Measurements from ENCODE around the gene FAM118B. TPM values are rescaled to one million over a fixed set of nuclear protein-coding genes. Genes with fewer than 3 reads are reported as not detected.

FAM118B gene
- total RNA-seq, 1 donor from 2014 or later, result 11.7 TPM

GRCh38 chr11:126169291-126169690 lies 42.3 kb upstream of the FAM118B start:
- H3K4me1 Mint-ChIP-seq, result no peaks in the 10 kb centered on the region
- no peak overlapping the region for H3K27ac Mint-ChIP-seq
- H3K36me3 Mint-ChIP-seq (ENCODE audit: low read depth), result no peaks in the 10 kb centered on the region
- ATAC-seq (ENCODE audit: low read depth) (no peak), DNase-seq (no peak)
- no peak overlapping the region for H3K4me3 Mint-ChIP-seq
- ChIA-PET POLR2A (no interaction called here), CTCF (no interaction called here)
- intact Hi-C loops (cut with micrococcal nuclease), result no loop called here
- no peak for TF ChIP-seq CTCF (IDR thresholded peaks at IDR 0.05)
- H3K27me3 Mint-ChIP-seq, result peaks cover 6% of the 10 kb centered on the region
- no peaks in the 10 kb centered on the region for H3K9me3 Mint-ChIP-seq

- H3K27ac Mint-ChIP-seq, result no peak overlapping the region
- H3K4me1 Mint-ChIP-seq, result no peaks in the 10 kb centered on the region
- H3K27me3 Mint-ChIP-seq, result peaks cover 4% of the 10 kb centered on the region
- DNase-seq (no peak), ATAC-seq (ENCODE audit: low read depth) (no peak)
- POLR2A ChIA-PET, result no interaction called here
- no peaks in the 10 kb centered on the region for H3K36me3 Mint-ChIP-seq (ENCODE audit: low read depth)
- H3K4me3 Mint-ChIP-seq, result no peak overlapping the region
- intact Hi-C loops (cut with micrococcal nuclease), result no loop called here
- no peaks in the 10 kb centered on the region for H3K9me3 Mint-ChIP-seq
- no peak for TF ChIP-seq CTCF (IDR thresholded peaks at IDR 0.05)
- CTCF ChIA-PET, result no interaction called here
These were observed 39.0 kb upstream of the FAM118B start for GRCh38 chr11:126172596-126173038.

GRCh38 chr11:126173257-126173656 lies 38.3 kb upstream of the FAM118B start:
- intact Hi-C loops (cut with micrococcal nuclease), result no loop called here
- POLR2A ChIA-PET, result no interaction called here
- Mint-ChIP-seq H3K27ac (no peak overlapping the region), H3K4me1 (no peaks in the 10 kb centered on the region), H3K9me3 (no peaks in the 10 kb centered on the region), H3K4me3 (no peak overlapping the region), H3K36me3 (ENCODE audit: low read depth) (no peaks in the 10 kb centered on the region), H3K27me3 (peaks cover 4% of the 10 kb centered on the region)
- CTCF ChIA-PET, result no interaction called here
- ATAC-seq (ENCODE audit: low read depth), result no peak
- no peak for TF ChIP-seq CTCF (IDR thresholded peaks at IDR 0.05)
- no peak for DNase-seq

- Mint-ChIP-seq H3K27me3 (peaks cover 4% of the 10 kb centered on the region), H3K9me3 (no peaks in the 10 kb centered on the region), H3K27ac (no peak overlapping the region), H3K4me1 (no peaks in the 10 kb centered on the region), H3K36me3 (ENCODE audit: low read depth) (no peaks in the 10 kb centered on the region), H3K4me3 (no peak overlapping the region)
- intact Hi-C loops (cut with micrococcal nuclease), result no loop called here
- DNase-seq (no peak), ATAC-seq (ENCODE audit: low read depth) (no peak)
- ChIA-PET POLR2A (no interaction called here), CTCF (no interaction called here)
- no peak for TF ChIP-seq CTCF (IDR thresholded peaks at IDR 0.05)
These were observed 36.8 kb upstream of the FAM118B start for GRCh38 chr11:126174816-126175215.

- Mint-ChIP-seq H3K9me3 (no peaks in the 10 kb centered on the region), H3K4me3 (no peak overlapping the region), H3K27me3 (peaks cover 4% of the 10 kb centered on the region), H3K4me1 (no peaks in the 10 kb centered on the region), H3K36me3 (ENCODE audit: low read depth) (no peaks in the 10 kb centered on the region), H3K27ac (no peak overlapping the region)
- no peak for TF ChIP-seq CTCF (IDR thresholded peaks at IDR 0.05)
- ChIA-PET POLR2A (no interaction called here), CTCF (no interaction called here)
- ATAC-seq (ENCODE audit: low read depth) (no peak), DNase-seq (no peak)
- intact Hi-C loops (cut with micrococcal nuclease), result no loop called here
These were observed 36.2 kb upstream of the FAM118B start for GRCh38 chr11:126175393-126175792.

All from activated B cell treated with CpG ODN at 0.5 μM for 24 hours (primary cell).